NCI-H226 (cell line): Measurements from ENCODE around the gene STH.
A peak's percentile ranks its signal among the peaks of the same experiment; 100 is the strongest.

Experiments
- DNase-seq: peaks from one replicate; pipeline ENCODE4 v3.0.0-alpha.2; 2015

The STH gene

DNA sequence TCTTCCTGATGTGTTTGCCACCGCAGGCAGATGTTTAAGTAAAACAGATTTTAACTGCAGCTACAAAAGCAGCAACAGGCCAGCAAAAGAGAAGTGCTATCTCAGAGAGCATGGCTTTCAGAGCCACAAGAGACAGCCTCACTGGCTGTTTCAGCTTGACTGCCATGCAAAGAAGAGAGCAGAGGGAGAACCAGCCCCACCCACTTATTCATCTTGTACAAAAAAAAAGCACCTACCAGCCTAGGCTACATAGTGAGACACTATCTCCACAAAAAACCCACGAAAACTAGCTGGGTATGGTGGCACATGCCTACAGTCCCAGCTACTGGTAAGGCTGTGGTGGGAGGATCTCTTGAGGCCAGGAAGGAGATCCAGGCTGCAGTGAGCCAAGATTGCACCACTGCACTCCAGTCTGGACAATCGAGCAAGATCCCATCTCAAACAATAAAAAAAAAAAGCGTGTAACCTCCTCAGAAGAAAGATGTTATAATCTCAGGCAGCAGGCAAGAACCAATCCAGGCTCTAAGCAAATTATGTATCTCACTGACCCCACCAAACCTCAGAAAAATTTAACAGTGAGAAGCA is 30.0 kb downstream of the STH start:
- DNase-seq = no peak

DNA sequence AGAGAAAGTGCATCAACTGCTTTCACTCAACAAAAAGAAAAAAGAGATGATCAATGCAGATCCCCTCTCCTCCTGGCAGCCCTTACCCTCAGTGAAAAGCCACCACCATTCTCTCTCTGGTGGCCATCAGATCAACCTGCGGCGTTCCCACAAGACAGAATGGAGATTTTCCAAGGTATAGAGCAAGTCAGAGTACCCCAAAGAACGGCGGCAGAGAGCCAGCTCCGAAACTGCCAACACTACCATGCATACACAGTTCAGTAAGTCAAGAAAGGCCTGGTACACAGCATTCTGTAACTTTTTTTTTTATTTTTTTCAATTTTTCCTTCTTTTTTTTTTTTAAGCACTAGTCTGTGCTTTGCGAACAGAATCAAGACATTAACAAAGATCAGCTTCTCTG is 30.6 kb downstream of the STH start:
- no peak for DNase-seq

DNA sequence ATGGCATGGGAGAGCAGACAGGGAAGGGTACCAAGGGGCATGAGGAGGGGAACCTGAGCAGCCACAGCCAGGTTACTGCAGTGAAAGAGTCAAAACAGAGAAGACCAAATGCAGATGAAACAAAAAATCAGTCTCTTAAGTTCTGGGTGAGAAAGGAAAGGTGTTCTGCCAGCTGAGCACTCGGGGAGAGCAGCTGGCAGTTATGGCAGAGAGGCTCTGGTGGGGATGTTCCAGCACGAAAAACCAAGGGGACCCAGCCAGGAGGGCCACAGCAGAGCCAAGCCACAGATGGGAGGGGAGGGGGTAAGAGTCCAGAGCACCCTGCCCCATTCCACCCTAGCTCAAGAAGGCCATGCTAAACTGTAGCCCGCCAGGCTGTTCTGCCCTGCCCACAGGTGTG is 31.7 kb downstream of the STH start:
- DNase-seq = no peak

- DNase-seq = no peak
Measured at GRCh38 chr17:46031440-46031839, 32.4 kb downstream of the STH start.

DNA sequence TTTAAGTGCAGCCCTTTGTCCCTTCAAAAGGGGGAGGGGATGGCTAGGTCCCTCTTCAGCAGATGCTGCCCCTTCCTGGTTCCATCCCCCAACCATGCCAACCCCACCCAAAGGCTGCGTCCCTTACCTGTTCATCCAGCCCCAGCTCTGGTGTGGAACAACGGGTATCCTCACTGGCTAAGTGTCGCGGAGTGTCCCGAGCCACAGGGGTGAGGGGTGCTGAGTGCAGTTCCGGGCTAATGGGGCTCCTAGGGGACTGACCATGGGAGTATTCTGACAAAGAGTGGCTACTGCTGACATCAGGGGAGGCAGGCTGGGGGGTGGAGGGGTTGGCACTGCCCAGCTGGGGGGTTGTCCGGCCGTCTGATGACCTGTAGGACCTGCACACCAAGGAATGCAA is 32.9 kb downstream of the STH start:
- no peak for DNase-seq

- no peak for DNase-seq
Measured at GRCh38 chr17:46032909-46033308, 33.9 kb downstream of the STH start.

DNA sequence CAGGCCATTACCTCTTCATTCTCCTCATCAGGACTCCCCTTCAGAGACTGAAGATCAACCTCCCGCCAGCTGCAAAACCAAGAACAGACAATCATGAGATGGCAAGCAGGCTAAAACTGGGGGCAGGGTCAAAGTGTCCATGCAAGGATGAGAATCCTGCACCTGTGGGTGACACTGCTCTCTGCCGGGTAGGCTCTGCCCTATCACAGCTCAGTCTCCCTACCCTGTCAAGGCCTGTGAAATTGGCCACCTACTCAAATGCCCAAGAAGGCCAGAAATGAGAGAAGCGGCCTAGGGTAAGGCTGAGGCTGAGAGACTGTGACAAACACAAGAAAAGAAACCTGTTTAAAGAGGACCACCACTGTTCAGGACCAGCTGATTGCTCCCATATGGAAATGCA is 34.3 kb downstream of the STH start:
- no peak for DNase-seq

DNA sequence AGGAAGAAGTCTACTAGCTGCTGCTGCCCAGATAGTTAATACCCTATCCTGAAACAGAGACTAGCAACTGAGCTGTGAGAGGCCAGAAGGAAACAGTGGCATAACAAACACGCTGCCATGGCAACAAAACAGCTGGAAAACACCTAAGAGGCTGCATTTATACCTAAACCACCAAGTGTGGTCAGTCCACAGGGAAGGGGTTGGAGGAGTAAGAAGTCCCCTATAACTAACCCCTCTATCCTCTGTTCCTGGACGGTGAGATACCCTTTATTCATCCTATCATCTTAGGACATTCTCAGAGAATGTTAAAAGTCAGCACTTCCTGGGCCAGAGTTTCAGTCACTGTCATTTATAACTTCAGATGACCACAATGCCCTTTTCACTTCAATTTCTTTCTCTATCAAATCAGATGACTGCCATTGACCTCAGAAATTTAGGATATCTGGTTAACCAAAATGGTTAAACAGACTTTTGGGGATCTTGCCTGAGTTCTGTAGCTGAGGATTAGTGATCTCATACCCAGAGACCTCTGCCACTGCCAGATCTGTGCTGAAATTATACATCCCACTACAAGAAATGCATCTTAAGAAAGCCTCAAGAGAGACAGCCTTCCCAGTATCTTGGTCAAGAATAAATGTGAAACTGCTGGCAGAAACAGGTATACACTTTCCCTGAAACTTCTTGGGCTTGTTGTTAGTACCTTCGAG is 36.2 kb downstream of the STH start:
- DNase-seq = no peak

DNA sequence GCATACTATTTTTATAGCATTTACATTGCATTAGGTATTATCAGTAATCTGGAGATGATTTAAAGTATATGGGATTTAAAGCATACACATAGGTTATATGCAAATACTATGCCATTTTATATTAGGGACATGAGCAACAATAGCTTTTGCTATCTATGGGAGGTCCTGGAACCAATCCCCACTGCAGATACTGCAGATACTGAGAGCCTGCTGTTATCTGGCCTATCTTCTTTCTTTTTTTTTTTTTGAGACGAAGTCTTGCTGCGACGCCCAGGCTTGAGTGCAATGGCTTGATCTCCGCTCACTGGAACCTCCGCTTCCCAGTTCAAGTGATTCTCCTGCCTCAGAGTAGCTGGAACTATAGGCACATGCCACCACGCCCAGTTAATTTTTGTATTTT is 37.4 kb downstream of the STH start:
- DNase-seq = no peak

- no peak for DNase-seq
Measured at GRCh38 chr17:46037722-46038255, 38.7 kb downstream of the STH start.

- no peak for DNase-seq
Measured at GRCh38 chr17:46038414-46038813, 39.4 kb downstream of the STH start.

- DNase-seq = no peak
Measured at GRCh38 chr17:46038937-46039336, 39.9 kb downstream of the STH start.

- DNase-seq = no peak
Measured at GRCh38 chr17:46039592-46040186, 40.6 kb downstream of the STH start.

DNA sequence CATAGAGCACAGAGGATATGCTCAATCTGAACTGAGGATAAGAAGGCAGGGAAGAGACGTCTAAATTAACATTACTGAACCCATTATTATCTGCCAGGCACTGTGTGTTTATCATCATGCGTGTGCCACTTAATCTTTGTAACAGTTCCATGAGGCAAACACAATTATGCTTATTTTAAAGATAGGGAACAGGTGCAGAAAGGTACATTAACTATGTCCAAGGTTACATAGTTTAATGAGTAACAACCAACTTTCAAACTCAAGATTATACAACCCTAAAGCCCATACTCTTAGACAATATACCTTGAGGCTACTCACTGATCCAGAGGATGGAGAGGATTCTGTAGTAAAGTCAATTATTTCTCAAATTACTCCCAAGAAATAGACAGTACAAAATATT is 43.2 kb downstream of the STH start:
- no peak for DNase-seq

- no peak for DNase-seq
Measured at GRCh38 chr17:46042925-46043324, 43.9 kb downstream of the STH start.

DNA sequence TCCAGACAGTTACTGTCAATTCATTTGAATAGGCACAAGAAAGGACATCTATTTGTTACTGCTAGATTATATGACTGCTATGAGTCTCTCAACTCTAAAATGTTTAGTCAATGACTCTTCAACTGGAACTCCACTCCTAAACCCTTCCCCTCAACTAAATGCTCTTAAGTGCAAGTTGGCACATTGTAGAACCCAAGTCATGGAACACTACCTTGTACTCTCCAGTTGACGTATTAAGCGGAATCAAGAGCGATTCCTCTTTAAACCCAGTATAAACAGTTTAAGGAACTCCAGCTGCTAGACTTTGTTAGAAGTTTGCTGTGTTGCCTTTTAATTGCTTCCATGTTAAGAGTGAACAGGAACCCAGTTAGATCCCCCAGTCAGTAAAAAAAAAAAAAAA is 44.6 kb downstream of the STH start:
- no peak for DNase-seq

DNA sequence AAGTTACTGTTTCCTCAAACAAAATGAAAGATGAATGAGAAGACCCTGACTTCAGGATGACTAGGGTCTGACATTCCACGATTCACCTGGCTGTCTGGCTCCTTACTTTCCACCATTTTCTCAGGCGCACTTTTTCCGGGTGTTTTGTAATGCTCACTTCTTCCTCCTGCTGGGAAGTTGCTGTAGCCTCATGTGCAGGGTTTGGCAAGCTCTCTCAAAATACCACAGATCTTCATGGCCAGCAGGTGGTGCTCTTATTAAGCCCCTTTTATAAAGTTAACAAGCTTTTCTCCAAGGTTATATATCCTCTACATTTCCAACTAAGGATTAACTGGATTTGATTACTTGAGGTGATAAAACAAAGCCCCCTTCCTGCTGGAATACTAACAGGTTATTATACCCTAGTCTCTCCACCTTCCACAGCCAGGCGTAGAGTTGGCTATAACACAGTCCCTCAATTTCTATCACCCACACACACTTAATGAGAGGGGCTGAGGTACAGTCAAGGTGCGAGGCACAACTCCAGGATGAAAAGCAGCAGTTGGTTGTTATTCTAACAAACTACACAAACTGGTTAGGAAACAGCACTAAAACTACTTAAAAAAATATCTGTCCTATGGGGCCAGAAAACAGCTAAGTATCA is 45.4 kb downstream of the STH start:
- DNase-seq = peak; percentile 72

GRCh38 chr17:46044989-46045388 is 45.9 kb downstream of the STH start:
- no peak for DNase-seq

DNA sequence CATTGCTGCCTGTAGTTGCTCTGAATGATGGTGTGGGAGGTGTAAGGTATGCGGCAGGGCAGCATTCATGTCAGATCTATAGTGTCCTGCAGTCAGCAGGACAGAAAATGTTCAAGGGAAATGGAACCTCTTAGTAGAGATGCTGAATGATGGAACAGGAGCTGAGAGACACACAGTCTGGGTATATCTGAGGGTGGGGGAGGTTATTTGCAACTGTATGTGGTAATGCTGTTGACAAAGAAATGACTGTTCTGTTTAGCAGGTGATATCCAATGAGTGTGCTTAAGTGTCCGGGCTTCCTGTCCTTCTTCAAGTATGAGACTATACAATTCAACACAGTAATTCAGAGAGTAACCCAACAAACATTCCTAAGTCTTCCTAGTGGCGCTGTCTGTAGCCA is 46.6 kb downstream of the STH start:
- no peak for DNase-seq

GRCh38 chr17:46046957-46047356 is 47.9 kb downstream of the STH start:
- no peak for DNase-seq

DNA sequence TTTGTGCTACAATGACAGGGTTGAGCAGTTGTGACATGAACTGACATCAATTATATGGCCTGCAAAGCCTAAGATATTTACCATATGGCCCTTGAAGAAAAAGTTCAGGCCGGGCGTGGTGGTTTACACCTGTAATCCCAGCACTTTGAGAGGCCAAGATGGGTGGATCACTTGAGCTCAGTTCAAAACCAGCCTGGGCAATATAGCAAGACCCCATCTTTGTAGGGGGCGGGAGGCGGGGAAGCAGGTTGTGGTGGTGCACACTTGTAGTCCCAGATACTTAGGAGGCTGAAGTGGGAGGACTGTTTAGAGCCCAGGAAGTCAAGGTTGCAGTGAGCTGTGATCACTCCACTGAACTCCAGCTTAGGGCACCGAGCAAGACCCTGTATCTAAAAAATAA is 48.3 kb downstream of the STH start:
- DNase-seq = no peak

- DNase-seq = no peak
Measured at GRCh38 chr17:46047856-46048255, 48.8 kb downstream of the STH start.
